ENCODE results near the gene TPRN. TPM values are rescaled to one million over a fixed set of nuclear protein-coding genes. Genes with fewer than 3 reads are reported as not detected.

TPRN gene
- total and polyA plus RNA-seq, 2 donors (not counting 3 experiments of a cell fraction or from before 2014, with no cell fraction given), result 4.3 to 12.4 TPM

DNA sequence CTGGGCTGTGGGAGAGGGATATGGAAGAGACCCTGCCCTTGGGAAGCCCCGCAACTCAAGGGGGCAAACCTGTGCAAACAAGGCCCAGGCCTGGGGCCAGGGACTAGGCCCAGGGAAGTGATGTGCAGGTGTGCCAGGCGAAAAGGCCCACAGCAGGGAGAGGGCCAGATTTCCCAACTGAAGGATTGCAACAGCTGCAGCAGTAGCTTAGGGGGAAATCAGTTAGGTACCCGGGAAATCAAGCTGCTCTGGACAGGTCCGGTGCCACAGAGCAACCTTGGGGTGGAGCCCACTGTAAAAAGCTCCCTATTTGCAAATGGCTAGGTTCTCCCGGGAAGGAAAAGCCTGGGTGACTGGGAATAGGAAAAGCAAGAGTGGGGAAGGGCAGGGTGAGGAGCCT lies 51.2 kb downstream of the TPRN start:
- POLR2A ChIA-PET, result no interaction called here

More for the DNA sequence above, 51.2 kb downstream of the TPRN start:
- FAIRE-seq (no peak), DNase-seq (ENCODE audit: low read depth, low spot score) (no peak)
- H3K4me1 ChIP-seq (ENCODE audit: control insufficient read depth, extremely low read depth, insufficient read depth, low read length), result no peaks in the 10 kb centered on the region
- no peak overlapping the region for H3K27ac ChIP-seq (ENCODE audit: insufficient read depth, low read depth, low read length)
- dilution Hi-C loops (cut with MboI; ENCODE audit: extremely low pct_ligation_motif_present, low sequenced_read_pairs), result no loop called here
- CTCF ChIA-PET, result interaction anchor here (1.7 kb wide), 1 partner anchor 20 kb away, joined by 4 read pairs; no protein-coding TSS in a partner anchor
- intact Hi-C loops (cut with micrococcal nuclease), result no loop called here
- no peaks in the 10 kb centered on the region for H3K9me1 ChIP-seq (replicated peaks; ENCODE audit: control insufficient read depth, extremely low read depth, insufficient read depth, low read length)
- no peak overlapping the region for H2AFZ ChIP-seq (ENCODE audit: low read depth, low read length)
- no TSS peak for BruUV-seq (replicated peaks)
- no peaks in the 10 kb centered on the region for H3K79me2 ChIP-seq (ENCODE audit: control insufficient read depth, insufficient read depth, low read length)
- no peaks in the 10 kb centered on the region for H3K27me3 ChIP-seq (ENCODE audit: control insufficient read depth in 2 of 2, insufficient read depth in 2 of 2, low read length in 2 of 2)
- no peaks in the 10 kb centered on the region for H3K36me3 ChIP-seq (ENCODE audit: control insufficient read depth in 2 of 2, extremely low read depth in 1 of 2, insufficient read depth in 2 of 2, low read length in 2 of 2)
- no peaks in the 10 kb centered on the region for H3K9me3 ChIP-seq (replicated peaks; ENCODE audit: control insufficient read depth, insufficient read depth, low read length)
- no peak overlapping the region for H3K4me3 ChIP-seq (replicated peaks in 1 of 3; ENCODE audit: insufficient read depth in 1 of 3, low read depth in 1 of 3, low read length in 3 of 3)
- TF ChIP-seq POLR2A (IDR thresholded peaks at IDR 0.05; ENCODE audit: low read depth, low read length) (no peak), JUN (IDR thresholded peaks at IDR 0.05; ENCODE audit: borderline replicate concordance, insufficient read depth, insufficient read length, low read depth) (no peak), POLR2AphosphoS5 (IDR thresholded peaks at IDR 0.05; ENCODE audit: insufficient read depth, low read depth, low read length) (no peak), FOS (IDR thresholded peaks at IDR 0.05; ENCODE audit: borderline replicate concordance, insufficient read depth, low read length) (no peak), GATA2 (IDR thresholded peaks at IDR 0.05; ENCODE audit: insufficient read depth, insufficient read length, low read depth, low read length) (no peak), MYC (IDR thresholded peaks at IDR 0.05; ENCODE audit: low read depth, low read length) (no peak), EZH2 (IDR thresholded peaks at IDR 0.05; ENCODE audit: borderline replicate concordance, low read depth, low read length, severe bottlenecking) (no peak)
- TF ChIP-seq, protein P1, sequence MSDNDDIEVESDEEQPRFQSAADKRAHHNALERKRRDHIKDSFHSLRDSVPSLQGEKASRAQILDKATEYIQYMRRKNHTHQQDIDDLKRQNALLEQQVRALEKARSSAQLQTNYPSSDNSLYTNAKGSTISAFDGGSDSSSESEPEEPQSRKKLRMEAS (IDR thresholded peaks at IDR 0.05; ENCODE audit: insufficient read depth, insufficient read length), result no peak
- TF ChIP-seq, protein P2, sequence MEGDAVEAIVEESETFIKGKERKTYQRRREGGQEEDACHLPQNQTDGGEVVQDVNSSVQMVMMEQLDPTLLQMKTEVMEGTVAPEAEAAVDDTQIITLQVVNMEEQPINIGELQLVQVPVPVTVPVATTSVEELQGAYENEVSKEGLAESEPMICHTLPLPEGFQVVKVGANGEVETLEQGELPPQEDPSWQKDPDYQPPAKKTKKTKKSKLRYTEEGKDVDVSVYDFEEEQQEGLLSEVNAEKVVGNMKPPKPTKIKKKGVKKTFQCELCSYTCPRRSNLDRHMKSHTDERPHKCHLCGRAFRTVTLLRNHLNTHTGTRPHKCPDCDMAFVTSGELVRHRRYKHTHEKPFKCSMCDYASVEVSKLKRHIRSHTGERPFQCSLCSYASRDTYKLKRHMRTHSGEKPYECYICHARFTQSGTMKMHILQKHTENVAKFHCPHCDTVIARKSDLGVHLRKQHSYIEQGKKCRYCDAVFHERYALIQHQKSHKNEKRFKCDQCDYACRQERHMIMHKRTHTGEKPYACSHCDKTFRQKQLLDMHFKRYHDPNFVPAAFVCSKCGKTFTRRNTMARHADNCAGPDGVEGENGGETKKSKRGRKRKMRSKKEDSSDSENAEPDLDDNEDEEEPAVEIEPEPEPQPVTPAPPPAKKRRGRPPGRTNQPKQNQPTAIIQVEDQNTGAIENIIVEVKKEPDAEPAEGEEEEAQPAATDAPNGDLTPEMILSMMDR (IDR thresholded peaks at IDR 0.05; ENCODE audit: extremely low read depth in 1 of 2, insufficient read depth in 1 of 2, low read depth in 1 of 2, low read length in 2 of 2), result no peak
- no peak overlapping the region for H3K9ac ChIP-seq (replicated peaks; ENCODE audit: extremely low read depth, insufficient read depth, low read length)
- H4K20me1 ChIP-seq (replicated peaks; ENCODE audit: control insufficient read depth, extremely low read depth, insufficient read depth, low read length), result no peaks in the 10 kb centered on the region
- no peak overlapping the region for H3K4me2 ChIP-seq (ENCODE audit: insufficient read depth, low read length)
